ENCODE results near the gene JMJD7. TPM values are rescaled to one million over a fixed set of nuclear protein-coding genes. Genes with fewer than 3 reads are reported as not detected.

JMJD7 gene
- total RNA-seq, 1 experiment from 2014 or later: 13.5 TPM

DNA sequence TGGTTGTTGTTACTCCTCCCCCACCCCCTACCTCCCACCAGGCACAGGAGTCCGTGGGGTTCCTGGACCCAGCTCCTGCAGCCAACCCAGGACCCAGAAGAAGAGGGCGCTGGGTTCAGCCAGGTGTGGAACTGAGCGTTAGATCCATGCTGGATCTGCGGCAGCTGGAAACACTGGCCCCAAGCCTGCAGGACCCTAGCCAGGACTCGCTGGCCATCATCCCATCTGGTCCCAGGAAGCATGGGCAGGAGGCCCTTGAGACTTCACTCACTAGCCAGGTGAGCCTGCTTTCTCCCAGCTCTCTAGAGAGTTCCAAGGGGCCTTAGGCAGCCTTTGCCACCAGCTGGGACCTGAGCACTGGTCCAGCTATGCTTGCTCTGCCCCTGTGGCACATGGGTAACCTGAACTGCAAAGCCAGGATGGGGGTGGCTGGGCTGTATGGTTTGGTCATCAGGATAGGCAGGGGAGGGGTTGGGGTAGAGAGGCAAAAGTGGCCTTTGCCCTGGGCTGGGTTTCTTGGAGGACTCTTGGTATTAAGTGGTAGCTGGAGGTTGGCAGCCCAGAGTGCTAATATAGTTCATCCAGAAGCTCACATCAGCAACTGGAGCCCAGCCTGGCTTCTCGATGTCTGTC is 7.0 kb upstream of the JMJD7 start (continued):
- no peak for TF ChIP-seq EZH2phosphoT487 (IDR thresholded peaks at IDR 0.05; ENCODE audit: borderline replicate concordance)

DNA sequence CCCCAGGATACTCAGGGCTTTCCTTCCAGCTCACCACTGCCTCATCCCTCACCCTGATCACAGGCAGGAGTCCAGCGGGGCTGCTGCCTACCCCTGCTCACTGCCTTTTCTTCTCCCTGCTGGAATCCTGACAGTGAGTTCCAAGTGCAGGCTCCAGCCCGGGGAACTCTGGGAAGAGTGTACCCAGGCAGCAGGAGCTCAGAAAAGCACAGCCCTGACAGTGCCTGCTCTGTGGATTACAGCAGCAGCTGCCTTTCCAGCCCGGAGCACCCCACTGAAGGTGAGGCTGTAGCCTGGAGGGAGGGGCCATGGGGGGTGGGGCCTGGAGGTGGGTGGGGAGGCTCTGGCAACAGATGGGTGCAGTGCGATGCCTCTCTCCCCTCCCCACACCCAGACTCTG is 6.1 kb upstream of the JMJD7 start:
- H3K4me3 ChIP-seq (replicated peaks in 1 of 2; ENCODE audit: low read depth in 1 of 2, low read length in 2 of 2): no peak overlapping the region
- no peak overlapping the region for H3K27ac ChIP-seq (ENCODE audit: low read depth, low read length)
- H3K4me1 ChIP-seq (ENCODE audit: control insufficient read depth in 1 of 2, insufficient read depth in 2 of 2, low read length in 2 of 2): no peaks in the 10 kb centered on the region
- H2AFZ ChIP-seq (ENCODE audit: low read depth, low read length, poor library complexity, severe bottlenecking): no peak overlapping the region
- peaks cover 3 to 8% of the 10 kb centered on the region in 2 experiments; a peak in 3 of 4 replicates for H3K36me3 ChIP-seq (ENCODE audit: control insufficient read depth in 1 of 2, insufficient read depth in 2 of 2, low read length in 2 of 2)
- H3K4me2 ChIP-seq (ENCODE audit: low read length): no peak overlapping the region
- intact Hi-C loops (cut with micrococcal nuclease): no loop called here
- no peak overlapping the region for H3K9ac ChIP-seq (ENCODE audit: low read length)
- ChIA-PET CTCF (no interaction called here), POLR2A (no interaction called here), RAD21 (ENCODE audit: low non-redundant PET in 1 of 2, low total read pairs in 2 of 2, uncharacterized antibody in 2 of 2, unreplicated experiment in 2 of 2) (no interaction called here)
- H3K9me2 ChIP-seq (ENCODE audit: insufficient read depth): no peaks in the 10 kb centered on the region
- no peaks in the 10 kb centered on the region for H4K20me1 ChIP-seq (ENCODE audit: insufficient read depth)
- no TSS peak for BruUV-seq (replicated peaks)
- H3K9me3 ChIP-seq (ENCODE audit: control insufficient read depth in 1 of 2, insufficient read depth in 1 of 2, low read depth in 1 of 2, low read length in 2 of 2): no peaks in the 10 kb centered on the region
- DNase-seq (ENCODE audit: low read depth, low spot score): no peak
- H3K27me3 ChIP-seq (ENCODE audit: insufficient read depth, low read length): no peaks in the 10 kb centered on the region
- TF ChIP-seq POLR2A (IDR thresholded peaks at IDR 0.05; ENCODE audit: borderline replicate concordance, extremely low read depth, insufficient read depth, insufficient read length): no peak
- no peak for TF ChIP-seq CBX3 (IDR thresholded peaks at IDR 0.05; ENCODE audit: low read depth)
- no peak for TF ChIP-seq ZFX (IDR thresholded peaks at IDR 0.05)
- no peak for TF ChIP-seq SIN3A (IDR thresholded peaks at IDR 0.05; ENCODE audit: low read depth)
- no peak for ATAC-seq
- no peaks in the 10 kb centered on the region for H3K79me2 ChIP-seq (ENCODE audit: insufficient read depth, low read length)

DNA sequence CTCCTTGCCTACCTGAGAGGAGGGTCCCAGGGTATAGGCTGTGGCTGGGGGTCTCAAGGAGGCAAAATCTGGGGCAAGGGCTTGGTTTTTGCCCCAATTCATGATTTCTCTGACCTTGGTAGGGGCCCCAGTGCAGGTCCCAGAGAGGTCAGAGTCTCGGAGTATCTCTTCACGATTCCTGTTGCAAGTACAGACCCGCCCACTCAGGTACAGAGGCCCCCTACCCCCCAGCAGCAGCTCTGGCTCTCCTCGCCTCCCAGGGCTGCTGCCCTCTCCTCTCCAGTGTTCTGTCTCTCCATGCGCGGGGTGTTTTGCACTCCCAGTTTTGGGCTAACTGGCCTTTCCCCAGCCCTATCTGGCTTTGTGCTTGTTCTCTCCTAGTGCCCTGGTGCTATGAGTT is 5.4 kb upstream of the JMJD7 start:
- H3K27ac ChIP-seq (ENCODE audit: low read depth, low read length): no peak overlapping the region
- ChIA-PET CTCF (no interaction called here), POLR2A (no interaction called here), RAD21 (ENCODE audit: low non-redundant PET in 1 of 2, low total read pairs in 2 of 2, uncharacterized antibody in 2 of 2, unreplicated experiment in 2 of 2) (no interaction called here)
- ATAC-seq (no peak), DNase-seq (ENCODE audit: low read depth, low spot score) (no peak)
- peaks cover 3 to 8% of the 10 kb centered on the region in 2 experiments; a peak in 3 of 4 replicates for H3K36me3 ChIP-seq (ENCODE audit: control insufficient read depth in 1 of 2, insufficient read depth in 2 of 2, low read length in 2 of 2)
- H3K27me3 ChIP-seq (ENCODE audit: insufficient read depth, low read length): no peaks in the 10 kb centered on the region
- H3K4me1 ChIP-seq (ENCODE audit: control insufficient read depth in 1 of 2, insufficient read depth in 2 of 2, low read length in 2 of 2): peaks cover 3% of the 10 kb centered on the region in 2 experiments; a peak in 3 of 4 replicates
- H3K79me2 ChIP-seq (ENCODE audit: insufficient read depth, low read length): no peaks in the 10 kb centered on the region
- H3K4me3 ChIP-seq (replicated peaks in 1 of 2; ENCODE audit: low read depth in 1 of 2, low read length in 2 of 2): no peak overlapping the region
- TF ChIP-seq POLR2AphosphoS5 (IDR thresholded peaks at IDR 0.05; ENCODE audit: low read depth, low read length): no peak
- TF ChIP-seq EGR1 (IDR thresholded peaks at IDR 0.05; ENCODE audit: low read depth): no peak
- TF ChIP-seq, protein P1, sequence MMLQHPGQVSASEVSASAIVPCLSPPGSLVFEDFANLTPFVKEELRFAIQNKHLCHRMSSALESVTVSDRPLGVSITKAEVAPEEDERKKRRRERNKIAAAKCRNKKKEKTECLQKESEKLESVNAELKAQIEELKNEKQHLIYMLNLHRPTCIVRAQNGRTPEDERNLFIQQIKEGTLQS (IDR thresholded peaks at IDR 0.05): no peak
- no peak for TF ChIP-seq ZFX (IDR thresholded peaks at IDR 0.05)
- no peak for TF ChIP-seq YY1 (IDR thresholded peaks at IDR 0.05; ENCODE audit: extremely low read depth, insufficient replicate concordance, low read depth, low read length)
- no peak for TF ChIP-seq RAD21 (IDR thresholded peaks at IDR 0.05; ENCODE audit: low read depth)
- TF ChIP-seq SRF (IDR thresholded peaks at IDR 0.05; ENCODE audit: low read depth): no peak
- no peak for TF ChIP-seq SP1 (IDR thresholded peaks at IDR 0.05; ENCODE audit: low read depth)
- TF ChIP-seq FOSL1 (IDR thresholded peaks at IDR 0.05; ENCODE audit: low read depth): no peak
- no peak for TF ChIP-seq TCF7L2 (IDR thresholded peaks at IDR 0.05; ENCODE audit: borderline replicate concordance, extremely low read depth, insufficient read depth, insufficient read length)
- no peak for TF ChIP-seq POLR2A (IDR thresholded peaks at IDR 0.05; ENCODE audit: borderline replicate concordance, extremely low read depth, insufficient read depth, insufficient read length)
- TF ChIP-seq, protein P2, sequence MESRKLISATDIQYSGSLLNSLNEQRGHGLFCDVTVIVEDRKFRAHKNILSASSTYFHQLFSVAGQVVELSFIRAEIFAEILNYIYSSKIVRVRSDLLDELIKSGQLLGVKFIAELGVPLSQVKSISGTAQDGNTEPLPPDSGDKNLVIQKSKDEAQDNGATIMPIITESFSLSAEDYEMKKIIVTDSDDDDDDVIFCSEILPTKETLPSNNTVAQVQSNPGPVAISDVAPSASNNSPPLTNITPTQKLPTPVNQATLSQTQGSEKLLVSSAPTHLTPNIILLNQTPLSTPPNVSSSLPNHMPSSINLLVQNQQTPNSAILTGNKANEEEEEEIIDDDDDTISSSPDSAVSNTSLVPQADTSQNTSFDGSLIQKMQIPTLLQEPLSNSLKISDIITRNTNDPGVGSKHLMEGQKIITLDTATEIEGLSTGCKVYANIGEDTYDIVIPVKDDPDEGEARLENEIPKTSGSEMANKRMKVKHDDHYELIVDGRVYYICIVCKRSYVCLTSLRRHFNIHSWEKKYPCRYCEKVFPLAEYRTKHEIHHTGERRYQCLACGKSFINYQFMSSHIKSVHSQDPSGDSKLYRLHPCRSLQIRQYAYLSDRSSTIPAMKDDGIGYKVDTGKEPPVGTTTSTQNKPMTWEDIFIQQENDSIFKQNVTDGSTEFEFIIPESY (IDR thresholded peaks at IDR 0.05; ENCODE audit: extremely low read depth, insufficient replicate concordance, low read length): no peak
- TF ChIP-seq CEBPB (IDR thresholded peaks at IDR 0.05; ENCODE audit: low read depth): no peak
- H2AFZ ChIP-seq (ENCODE audit: low read depth, low read length, poor library complexity, severe bottlenecking): no peak overlapping the region
- intact Hi-C loops (cut with micrococcal nuclease): no loop called here
- no peak overlapping the region for H3K9ac ChIP-seq (ENCODE audit: low read length)
- no peaks in the 10 kb centered on the region for H4K20me1 ChIP-seq (ENCODE audit: insufficient read depth)
- no TSS peak for BruUV-seq (replicated peaks)
- no peaks in the 10 kb centered on the region for H3K9me3 ChIP-seq (ENCODE audit: control insufficient read depth in 1 of 2, insufficient read depth in 1 of 2, low read depth in 1 of 2, low read length in 2 of 2)
- no peak overlapping the region for H3K4me2 ChIP-seq (ENCODE audit: low read length)
- H3K9me2 ChIP-seq (ENCODE audit: insufficient read depth): no peaks in the 10 kb centered on the region

All from HCT116 (cell line).